HG03439 (cell line): ENCODE measurements around the gene NELL2.
"Not testable (repeated sequence)": the region's sequence is repeated elsewhere in the genome, so short reads cannot be mapped to it uniquely, and the experiment has no call there.

ENCODE experiments used
- ATAC-seq: cut with Tn5 transposase; IDR thresholded peaks from one replicate; pipeline ENCODE4 v1.9.1; 2021; ENCODE audit warnings: mild to moderate bottlenecking, moderate library complexity; ENCODE audit not compliant: unreplicated experiment

The NELL2 gene

DNA sequence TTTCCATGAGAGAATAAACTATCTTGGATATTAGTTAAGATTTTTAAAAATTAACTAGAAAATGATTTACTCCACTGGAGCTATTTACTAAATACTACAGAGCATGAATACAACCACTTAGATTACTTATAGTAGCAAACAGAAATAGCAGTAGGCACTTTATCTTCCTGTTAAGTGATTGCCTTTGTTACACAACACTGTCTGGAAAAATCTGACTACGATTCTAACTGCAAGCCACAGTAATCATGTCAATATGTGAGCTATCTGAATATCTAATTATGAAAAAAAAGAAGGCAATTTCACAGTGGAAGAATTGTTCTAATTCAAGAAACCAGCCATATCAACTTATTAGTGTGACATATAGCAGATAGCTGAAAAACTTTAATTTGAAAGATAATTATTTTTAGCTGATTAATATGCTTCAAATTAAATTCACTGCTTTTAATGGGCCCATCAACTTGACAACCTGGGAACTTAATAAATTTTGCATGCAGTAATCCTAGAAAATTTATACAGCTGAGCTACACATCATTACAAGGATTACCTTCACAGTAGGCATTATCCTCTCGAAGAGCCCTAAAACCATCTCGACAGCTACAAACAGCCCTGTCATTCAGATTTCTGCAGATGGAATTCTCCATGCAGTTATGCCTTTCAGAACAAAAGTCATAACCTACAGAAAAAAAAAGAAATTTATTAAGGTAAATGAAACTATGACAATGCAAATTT, 172.8 kb downstream of the NELL2 start:
- ATAC-seq = no peak

DNA sequence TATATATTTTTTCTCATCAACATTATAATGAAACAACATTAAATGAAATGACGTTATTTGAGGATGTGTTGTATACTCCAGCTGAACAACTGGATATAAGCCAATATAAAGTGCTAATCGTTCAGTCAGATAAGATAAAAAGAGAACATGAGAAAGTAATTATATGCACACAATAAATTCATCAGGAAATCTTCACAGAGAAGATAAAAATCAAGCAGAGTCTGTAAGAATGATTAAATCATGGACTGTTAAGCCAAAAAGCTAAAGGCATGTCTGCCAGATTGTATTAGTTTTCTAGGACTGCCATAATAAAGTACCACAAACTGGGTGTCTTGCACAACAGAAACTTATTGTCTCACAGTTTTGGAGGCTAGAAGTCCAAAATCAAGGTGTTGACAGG, 178.6 kb downstream of the NELL2 start:
- ATAC-seq = no peak

DNA sequence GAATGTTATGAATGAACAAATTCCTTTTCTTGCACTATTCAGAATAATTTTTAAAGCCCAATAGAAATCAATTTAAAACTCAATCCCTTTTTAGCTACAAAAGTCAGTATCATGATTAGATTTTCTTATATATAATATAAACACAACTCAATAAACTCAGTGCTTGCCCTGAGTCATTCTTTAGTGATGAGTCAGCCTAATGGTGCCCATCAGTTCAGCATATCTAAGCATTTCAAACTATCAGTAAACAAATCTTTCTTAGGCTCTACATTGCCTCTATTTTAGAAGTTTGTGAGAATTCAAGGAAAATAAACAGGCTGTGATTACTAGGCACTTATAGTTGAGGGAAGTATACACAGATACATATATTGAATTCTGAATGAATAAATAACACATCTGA, 179.6 kb downstream of the NELL2 start:
- no peak for ATAC-seq

DNA sequence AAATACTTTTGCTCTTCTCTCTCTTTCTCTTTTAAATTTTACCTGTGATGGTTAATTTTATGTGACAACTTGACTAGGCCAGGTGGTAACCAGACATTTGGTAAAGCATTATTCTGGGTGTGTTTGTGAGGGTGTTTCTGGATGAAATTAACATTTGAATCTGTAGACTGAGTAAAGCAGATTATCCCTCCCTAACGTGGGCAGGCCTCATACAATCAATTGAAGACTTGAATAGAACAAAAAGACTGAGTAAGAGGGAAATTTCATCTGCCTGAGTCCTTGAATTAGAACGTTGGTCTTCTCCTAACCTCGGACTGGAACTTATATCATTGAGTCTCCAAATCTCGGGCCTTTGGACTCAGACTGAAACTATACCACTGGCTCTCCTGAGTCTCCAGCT, 182.1 kb downstream of the NELL2 start:
- ATAC-seq = no peak

DNA sequence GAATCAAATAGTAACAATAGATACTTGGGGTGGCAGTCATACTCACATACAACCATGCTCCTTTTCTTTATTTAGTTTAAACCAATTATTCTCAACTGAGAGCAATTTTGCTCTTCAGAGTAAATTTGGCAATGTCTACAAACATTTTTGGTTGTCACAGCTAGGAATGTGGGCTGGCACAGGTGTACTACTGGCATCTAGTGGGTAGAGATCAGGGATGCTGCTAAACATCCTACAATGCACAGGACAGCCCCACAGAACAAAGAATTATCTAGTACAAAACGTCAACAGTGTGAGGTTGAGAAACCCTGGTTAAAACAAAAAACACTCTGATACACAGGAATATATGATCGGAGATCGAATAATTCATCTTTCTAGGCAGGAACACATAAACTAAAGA, 186.5 kb downstream of the NELL2 start:
- no peak for ATAC-seq

DNA sequence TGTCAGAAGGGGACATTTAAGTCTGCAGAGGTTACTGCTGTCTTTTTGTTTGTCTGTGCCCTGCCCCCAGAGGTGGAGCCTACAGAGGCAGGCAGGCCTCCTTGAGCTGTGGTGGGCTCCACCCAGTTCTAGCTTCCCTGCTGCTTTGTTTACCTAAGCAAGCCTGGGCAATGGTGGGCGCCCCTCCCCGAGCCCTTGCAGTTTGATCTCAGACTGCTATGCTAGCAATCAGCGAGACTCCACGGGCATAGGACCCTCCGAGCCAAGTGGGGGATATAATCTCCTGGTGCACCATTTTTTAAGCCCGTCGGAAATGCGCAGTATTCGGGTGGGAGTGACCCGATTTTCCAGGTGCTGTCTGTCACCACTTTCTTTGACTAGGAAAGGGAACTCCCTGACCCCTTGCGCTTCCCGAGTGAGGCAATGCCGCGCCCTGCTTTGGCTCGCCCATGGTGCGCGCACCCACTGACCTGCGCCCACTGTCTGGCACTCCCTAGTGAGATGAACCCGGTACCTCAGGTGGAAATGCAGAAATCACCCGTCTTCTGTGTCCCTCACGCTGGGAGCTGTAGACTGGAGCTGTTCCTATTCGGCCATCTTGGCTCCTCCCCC, 189.2 kb downstream of the NELL2 start:
- ATAC-seq = not testable (repeated sequence)

DNA sequence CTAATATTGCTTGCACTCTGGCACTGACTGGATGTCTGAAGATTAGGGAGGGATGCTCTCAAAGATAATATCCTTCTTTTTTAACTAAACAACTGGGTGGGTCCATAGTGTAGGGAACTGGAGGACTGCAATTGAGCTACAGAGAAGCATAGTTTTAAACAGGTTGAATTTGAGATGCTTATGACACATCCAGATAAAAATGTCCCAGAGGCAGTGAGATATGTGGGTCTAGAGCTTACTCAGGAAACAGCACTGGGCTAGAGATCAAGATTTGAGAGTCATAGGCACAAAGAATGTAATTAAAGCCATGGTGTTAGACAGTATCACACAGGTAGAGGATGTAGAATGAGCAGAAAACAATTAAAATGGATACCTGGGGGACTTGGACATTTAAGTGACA, 198.4 kb downstream of the NELL2 start:
- no peak for ATAC-seq

DNA sequence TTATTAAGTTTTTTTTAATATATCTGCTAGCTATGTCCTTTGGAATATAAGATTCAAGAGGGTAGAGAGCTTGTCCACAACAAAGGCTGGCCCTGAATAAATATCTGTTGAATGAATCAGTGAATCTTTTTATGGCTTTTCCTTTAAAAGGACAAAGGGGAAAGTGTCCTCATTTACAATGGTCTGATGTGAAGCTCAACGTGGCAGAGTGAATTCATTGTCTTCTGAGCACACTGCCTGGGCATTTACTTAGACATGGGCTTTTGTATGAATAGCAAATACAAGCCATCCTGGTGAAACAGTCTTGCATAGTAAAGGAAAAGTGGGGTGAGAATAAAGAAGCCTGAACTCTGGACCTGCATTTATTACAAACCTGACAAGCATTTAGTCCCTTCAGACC, 201.2 kb downstream of the NELL2 start:
- ATAC-seq = no peak

DNA sequence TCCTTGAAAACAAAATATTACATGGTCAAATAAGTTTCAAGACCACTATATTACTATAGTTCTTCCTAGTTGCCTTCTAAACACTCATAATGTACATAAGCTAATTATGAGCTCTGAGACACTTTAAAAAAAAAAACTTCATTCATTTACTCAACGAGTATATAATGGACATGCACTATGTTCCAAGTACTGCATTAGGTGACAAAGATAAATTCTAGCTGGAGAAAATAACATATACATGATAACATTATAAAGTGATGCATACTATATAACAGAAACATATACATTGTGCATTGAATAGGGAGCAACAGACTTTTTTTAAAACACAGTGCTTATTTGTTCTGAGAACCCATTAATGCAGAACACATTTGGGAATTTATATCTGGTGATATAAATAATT, 202.3 kb downstream of the NELL2 start:
- ATAC-seq = no peak

DNA sequence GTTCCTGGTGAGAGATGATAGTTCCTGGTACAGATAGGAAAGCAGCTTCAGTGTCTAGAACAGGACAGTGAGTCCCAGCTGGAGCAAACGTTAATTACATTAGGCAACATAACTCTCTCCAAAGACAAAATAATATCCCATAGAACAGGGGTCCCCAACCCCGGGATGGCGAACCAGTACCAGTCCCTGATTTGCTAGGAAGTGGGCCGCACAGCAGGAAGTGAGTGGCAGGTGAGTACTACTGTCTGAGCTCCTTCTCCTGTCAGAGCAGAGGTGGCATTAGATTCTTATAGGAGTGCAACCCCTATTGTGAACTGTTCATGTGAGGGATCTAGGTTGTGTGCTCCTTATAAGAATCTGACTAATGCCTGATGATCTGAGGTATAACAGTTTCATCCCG, 204.1 kb downstream of the NELL2 start:
- no peak for ATAC-seq

DNA sequence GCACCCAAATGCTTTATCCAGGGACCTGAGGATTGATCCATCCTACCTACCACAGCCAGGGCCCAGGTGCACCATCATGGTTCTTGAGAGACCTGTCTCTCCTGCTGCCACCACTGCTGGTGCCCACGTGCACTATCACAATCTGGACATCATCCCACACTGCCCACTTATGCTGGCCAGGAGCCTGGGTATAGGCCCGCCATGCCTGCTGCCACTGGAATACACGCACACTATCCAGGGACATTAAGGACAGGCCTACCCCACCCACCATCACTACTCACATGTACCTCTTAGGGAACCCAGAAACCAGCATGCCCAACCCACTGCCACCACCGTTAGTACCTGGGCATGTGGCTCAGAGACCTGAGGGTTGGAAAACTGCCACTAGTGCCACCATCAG, 207.7 kb downstream of the NELL2 start:
- no peak for ATAC-seq

DNA sequence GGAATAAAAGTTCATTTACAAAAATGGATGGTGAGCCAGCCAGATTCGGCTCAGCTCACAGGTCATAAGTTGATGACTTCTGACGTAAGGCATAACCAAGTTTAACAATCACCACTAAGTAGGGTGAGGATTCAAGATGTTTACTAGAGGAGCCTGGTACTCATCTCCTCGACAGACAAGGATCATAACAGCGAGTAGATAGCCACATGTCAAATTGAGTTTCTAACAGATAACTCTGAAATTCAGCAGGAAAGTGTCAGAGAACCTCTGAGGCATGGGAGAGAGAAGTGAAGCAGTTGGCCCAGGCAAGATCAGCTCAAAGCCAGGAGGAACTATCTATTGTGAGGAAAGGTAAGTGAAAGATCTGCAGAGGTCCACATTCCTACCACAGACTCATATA, 208.7 kb downstream of the NELL2 start:
- no peak for ATAC-seq

DNA sequence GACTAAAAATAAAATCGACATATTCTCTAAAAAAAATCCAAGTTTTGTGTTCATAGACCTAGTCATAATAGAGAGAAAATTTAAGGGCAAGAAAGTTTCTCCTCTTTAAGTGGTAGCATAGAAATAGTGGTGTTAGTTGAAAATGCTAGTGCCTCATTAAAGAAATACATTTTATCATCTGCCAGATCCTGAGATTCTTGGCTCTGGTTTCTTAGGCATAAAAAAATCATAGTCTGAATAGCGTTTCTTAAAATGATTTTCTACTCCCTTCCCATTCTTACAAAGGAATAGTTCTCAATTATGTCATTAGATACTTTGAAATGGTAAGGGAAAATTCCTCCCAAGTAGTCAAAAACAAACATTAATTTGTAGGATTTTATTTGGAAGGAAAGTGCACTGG, 212.8 kb downstream of the NELL2 start:
- no peak for ATAC-seq

DNA sequence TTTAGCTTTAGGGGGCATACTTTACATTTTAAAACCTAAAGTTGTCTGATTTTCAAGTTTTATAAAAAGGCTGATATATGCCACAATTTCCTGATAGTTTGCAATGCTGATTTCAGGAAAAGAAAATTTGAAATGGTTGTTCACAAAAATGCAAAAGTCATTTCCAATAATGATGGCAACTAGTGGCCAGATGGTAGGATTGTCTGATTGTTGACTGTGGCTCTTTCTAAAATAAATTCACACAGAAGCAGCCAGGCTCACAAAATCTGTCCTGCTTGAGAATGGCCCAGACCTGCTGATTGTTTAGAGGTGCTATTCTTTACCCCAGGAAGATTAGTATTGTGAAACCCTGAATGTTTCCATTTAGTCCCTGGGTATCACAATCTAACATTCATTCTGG, 220.3 kb downstream of the NELL2 start:
- ATAC-seq = no peak

DNA sequence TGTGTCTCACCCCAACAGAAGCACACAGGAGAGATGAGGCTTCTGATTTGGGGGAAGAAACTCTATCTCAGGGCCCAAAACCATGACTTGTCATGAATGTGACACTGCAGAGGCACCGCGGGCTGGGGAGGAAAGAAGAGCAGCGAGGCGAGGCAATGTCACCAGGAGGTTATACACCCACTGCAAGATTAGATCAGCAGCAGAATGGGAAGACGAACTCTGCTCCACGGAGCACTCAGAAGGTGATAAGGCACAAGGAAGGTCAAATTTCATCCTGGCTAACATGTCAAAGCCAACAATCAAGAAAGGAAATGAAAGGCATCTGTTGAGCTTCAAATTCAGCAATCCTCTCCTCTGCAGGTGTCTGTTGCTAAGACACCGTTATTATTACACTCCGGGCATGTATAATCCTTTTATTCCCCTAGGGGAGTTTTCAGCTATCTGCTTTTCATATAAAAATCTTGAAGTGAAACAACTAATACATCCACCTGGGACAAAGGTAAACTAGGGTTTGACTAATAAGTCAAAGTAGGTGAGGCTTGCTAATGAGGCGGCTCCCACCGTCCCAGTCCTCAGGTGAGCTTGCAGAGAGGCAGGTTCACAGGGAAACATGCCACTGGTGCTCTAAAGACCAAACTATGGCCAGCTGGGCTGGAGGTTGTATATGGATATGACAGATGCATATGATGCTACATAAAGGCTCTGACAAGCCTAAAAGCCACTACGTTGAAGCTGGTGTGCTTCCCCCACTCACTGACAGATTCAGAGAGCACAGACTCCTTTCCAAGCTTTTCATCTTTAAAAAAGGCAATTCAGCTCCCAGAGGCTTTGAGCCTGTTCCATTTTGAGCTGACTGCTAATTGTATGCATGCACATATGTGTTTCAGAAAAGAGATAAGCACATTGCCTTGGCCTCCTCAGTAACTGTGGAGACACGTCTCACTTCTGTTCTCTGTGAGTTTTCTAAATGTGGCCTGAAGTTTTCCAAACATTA, 221.2 kb downstream of the NELL2 start:
- no peak for ATAC-seq

DNA sequence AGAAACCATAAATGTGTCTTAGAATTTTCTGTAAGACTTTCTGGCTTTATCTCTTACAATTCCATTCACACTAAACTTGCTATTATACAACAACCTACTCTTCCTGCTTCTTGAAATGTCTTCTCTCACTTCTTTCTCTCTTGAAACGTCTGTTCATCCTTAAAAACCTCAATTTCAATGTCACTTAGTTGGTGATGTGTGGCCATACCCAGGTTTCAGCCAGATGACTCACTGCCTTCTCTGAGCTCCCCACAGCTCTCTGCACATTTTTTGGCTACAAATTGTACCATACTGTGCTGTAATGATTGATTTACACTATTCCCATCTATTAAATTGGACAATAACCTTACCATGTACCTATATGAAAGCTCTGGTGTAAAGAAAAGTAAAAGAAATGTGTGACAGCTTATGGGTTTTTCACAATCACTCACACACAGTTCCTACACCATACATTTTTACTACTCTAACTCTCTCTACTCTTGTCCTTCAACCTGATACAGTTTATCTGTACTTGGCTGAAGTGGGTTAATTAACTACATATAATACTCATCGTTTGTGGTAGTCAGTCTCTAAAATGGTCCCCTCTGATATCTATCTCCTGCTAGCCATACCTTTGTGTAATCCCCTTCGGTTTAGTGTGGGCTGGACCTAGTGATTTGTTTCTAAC, 222.1 kb downstream of the NELL2 start:
- ATAC-seq = no peak

DNA sequence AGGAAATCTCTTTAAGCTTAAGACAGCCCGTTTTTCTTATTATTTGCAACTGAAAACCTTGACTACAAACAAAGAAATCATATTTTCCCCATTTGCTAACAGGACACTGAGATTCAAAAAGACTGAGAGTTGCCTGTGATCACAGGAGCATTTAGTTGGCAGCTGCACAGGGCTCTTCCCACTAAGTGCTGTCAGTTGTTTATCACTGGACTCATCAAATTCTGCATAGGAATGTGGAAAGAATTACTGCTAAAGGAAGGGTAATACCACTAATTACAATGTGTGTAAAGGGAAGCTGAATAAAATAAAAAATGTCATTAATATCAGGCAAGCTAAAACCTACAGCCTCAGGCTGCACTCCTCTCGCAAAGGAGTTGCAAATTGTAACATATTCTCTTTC, 226.4 kb downstream of the NELL2 start:
- ATAC-seq = no peak

DNA sequence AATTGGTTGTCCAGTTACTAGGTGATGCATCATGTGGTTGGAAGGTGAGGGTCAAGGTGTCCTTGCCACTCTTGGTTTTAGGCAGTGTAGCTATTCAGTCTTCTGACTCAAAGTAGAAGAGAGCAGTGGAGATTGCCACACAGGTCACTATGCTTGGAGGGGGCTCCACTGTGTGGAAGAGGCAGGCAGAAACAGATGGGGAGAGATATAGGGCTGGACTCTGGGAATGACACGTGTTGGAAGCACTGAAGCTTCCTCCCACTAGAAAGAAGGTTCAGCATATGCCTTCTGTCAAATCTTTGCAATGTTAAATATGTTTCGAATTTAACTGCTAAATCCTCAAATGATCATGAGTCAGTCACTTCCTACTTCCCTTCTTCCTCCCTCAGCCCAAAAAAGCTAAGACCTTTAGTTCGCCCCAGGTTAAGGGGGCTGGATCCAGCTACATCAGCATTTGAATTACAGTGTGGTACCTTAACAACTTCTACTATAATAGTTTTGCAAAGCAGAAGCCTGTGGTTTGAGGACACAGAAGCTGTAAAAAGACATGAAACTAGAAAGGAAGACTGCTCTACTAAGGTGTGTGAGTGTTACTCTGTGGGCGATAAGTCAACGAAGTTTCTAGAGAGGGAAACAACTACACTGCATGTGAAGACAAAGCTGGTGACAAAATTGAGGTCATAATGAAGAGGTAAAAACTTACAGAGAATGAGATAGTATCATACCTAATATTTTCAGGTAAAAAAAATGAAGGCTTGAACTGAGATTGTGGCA, 228.0 kb downstream of the NELL2 start:
- no peak for ATAC-seq

DNA sequence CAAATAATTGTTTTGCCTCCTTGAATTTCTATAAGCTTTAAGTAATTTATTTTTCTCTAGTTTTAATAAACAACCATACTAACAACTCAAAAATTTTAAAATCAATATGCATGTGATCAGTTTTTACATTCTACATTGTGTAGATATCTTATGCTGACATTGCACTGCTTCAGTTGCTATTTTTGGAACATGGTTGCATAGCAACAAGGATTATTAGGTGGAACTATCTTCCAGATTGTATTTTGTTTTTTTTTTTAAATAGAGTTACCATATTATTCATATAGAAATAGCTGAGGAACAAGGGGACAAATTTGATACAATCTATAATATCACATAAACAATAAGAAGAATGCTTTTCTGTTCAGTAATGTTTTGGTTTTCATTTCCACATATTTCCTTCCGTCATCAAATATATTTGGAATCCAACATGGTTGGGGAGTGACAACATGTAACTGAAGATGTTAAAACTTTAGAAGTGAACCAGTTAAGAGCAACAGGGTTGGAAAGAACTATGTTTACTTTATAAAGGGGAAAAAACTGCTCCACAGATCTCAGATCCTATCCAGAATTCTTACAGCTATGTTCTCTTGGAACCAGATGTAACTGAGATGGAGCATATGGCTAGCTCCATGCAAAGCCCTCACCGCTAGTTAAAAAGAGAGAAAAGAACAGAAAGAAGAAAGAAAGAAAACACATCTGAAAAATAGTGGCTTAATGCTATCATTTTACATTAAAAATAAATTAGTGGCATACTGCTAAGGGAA, 235.5 kb downstream of the NELL2 start:
- no peak for ATAC-seq

DNA sequence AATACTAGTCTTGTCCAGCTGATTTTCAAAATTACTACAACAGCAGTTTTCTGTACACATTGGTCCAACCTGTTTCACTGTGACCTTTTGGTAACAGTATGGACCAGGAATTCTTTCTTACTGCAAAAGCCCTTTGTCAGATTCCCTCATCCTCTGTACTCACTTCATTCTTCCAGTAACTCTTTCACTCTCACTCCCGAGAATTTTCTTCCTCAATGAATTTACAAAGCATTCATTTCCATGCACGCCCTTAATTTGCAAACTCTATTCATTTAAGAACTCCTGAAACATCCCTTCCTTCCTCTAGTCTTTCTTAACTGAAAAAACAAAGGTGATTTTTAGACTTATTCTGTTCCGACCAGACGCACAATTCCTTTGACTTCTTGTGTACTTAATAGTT, 238.2 kb downstream of the NELL2 start:
- ATAC-seq = no peak
